Smooth muscle cell (in vitro differentiated cells): Measurements from ENCODE around the gene FN3K. TPM values are rescaled to one million over a fixed set of nuclear protein-coding genes. Genes with fewer than 3 reads are reported as not detected.

Experiments
- DNase-seq: peaks from one replicate; lab custom pipeline; 2025; ENCODE audit not compliant: unreplicated experiment; lab: John Stamatoyannopoulos, UW
- H2AFZ ChIP-seq: fragments of 200-600 bp; sonication (generic); 2 replicates; pipeline ENCODE4 v1.6.0; 2016; ENCODE audit warnings: antibody characterized with exemption, low read depth, mild to moderate bottlenecking
- H3F3A ChIP-seq: fragments of 200-600 bp; sonication (generic); 2 replicates; pipeline ENCODE4 v1.6.0; 2017; ENCODE audit warnings: antibody characterized with exemption, low read depth
- H3K27ac ChIP-seq: fragments of 200-600 bp; sonication (generic); 2 replicates; pipeline ENCODE4 v1.5.1; 2016; ENCODE audit warnings: low read depth, mild to moderate bottlenecking
- H3K27me3 ChIP-seq: fragments of 200-600 bp; sonication (generic); 2 replicates; pipeline ENCODE4 v1.6.1; 2016; ENCODE audit warnings: low read depth, mild to moderate bottlenecking
- H3K36me3 ChIP-seq: fragments of 200-600 bp; sonication (generic); 2 replicates; pipeline ENCODE4 v1.5.1; 2016; ENCODE audit warnings: low read depth
- H3K4me1 ChIP-seq: fragments of 200-600 bp; sonication (generic); 2 replicates; pipeline ENCODE4 v1.5.1; 2016; ENCODE audit warnings: low read depth
- H3K4me2 ChIP-seq: fragments of 200-600 bp; sonication (generic); 2 replicates; pipeline ENCODE4 v1.6.0; 2016; ENCODE audit warnings: mild to moderate bottlenecking
- H3K4me3 ChIP-seq: fragments of 200-600 bp; sonication (generic); 2 replicates; pipeline ENCODE4 v1.5.1; 2016; ENCODE audit warnings: mild to moderate bottlenecking
- H3K79me2 ChIP-seq: fragments of 200-600 bp; sonication (generic); 2 replicates; pipeline ENCODE4 v1.6.0; 2016; ENCODE audit warnings: low read depth, mild to moderate bottlenecking
- H3K9ac ChIP-seq: fragments of 200-600 bp; sonication (generic); 2 replicates; pipeline ENCODE4 v1.6.0; 2016; ENCODE audit warnings: low read depth
- H3K9me3 ChIP-seq: fragments of 200-600 bp; sonication (generic); replicated peaks from 2 replicates; pipeline ENCODE4 v1.5.1; 2016; ENCODE audit warnings: low read depth
- H4K20me1 ChIP-seq: fragments of 200-600 bp; sonication (generic); 2 replicates; pipeline ENCODE4 v1.6.0; 2016; ENCODE audit warnings: low read depth
- WGBS: methylation state at CpG from one replicate; pipeline ENCODE4 v1.1.7; 2016; ENCODE audit warnings: low lambda C conversion rate; 5-methylcytosine and 5-hydroxymethylcytosine counted together
- polyA plus RNA-seq: library from polyadenylated mRNA; unstranded; fragments of >200 nt; fragmentation: Nextera tagmentation; extraction: Ambion mirVana; gene quantifications from 2 replicates; pipeline ENCODE4 v1.2.1, GENCODE V29; 2016
- total RNA-seq: library from RNA; depleted of rRNA; stranded (reverse); fragments of >200 nt; gene quantifications from 2 replicates; pipeline ENCODE4 v1.2.3, GENCODE V29; 2014
- TF ChIP-seq, protein P1 (sequence below): fragments of 200-600 bp; sonication (generic); IDR thresholded peaks from 2 replicates; pipeline ENCODE4 v1.5.1; 2017; ENCODE audit warnings: borderline replicate concordance, mild to moderate bottlenecking, antibody characterized with exemption; ENCODE audit not compliant: insufficient read depth, poor library complexity, severe bottlenecking

The FN3K gene
- total and polyA plus RNA-seq, 2 experiments from 2014 or later, result 0.94 to 1.2 TPM

- Histone ChIP-seq H3K4me1 (no peaks in the 10 kb centered on the region), H3K9me3 (no peaks in the 10 kb centered on the region), H3K27me3 (no peaks in the 10 kb centered on the region), H4K20me1 (no peaks in the 10 kb centered on the region), H2AFZ (no peak overlapping the region), H3F3A (no peaks in the 10 kb centered on the region), H3K36me3 (no peaks in the 10 kb centered on the region), H3K4me2 (no peak overlapping the region), H3K4me3 (no peak overlapping the region), H3K27ac (no peak overlapping the region), H3K79me2 (no peaks in the 10 kb centered on the region), H3K9ac (no peak overlapping the region)
- TF ChIP-seq, protein P1, sequence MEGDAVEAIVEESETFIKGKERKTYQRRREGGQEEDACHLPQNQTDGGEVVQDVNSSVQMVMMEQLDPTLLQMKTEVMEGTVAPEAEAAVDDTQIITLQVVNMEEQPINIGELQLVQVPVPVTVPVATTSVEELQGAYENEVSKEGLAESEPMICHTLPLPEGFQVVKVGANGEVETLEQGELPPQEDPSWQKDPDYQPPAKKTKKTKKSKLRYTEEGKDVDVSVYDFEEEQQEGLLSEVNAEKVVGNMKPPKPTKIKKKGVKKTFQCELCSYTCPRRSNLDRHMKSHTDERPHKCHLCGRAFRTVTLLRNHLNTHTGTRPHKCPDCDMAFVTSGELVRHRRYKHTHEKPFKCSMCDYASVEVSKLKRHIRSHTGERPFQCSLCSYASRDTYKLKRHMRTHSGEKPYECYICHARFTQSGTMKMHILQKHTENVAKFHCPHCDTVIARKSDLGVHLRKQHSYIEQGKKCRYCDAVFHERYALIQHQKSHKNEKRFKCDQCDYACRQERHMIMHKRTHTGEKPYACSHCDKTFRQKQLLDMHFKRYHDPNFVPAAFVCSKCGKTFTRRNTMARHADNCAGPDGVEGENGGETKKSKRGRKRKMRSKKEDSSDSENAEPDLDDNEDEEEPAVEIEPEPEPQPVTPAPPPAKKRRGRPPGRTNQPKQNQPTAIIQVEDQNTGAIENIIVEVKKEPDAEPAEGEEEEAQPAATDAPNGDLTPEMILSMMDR, result no peak
- 75% methylated on average over 5 of the region's 9 CpGs for WGBS
- no peak for DNase-seq
These were observed 26.3 kb upstream of the FN3K start for GRCh38 chr17:82709024-82709675.

- Histone ChIP-seq H3K36me3 (no peaks in the 10 kb centered on the region), H4K20me1 (no peaks in the 10 kb centered on the region), H3K79me2 (no peaks in the 10 kb centered on the region), H3K27me3 (no peaks in the 10 kb centered on the region), H3K9ac (no peak overlapping the region), H3K9me3 (no peaks in the 10 kb centered on the region), H3K4me3 (no peak overlapping the region), H3F3A (no peaks in the 10 kb centered on the region), H3K4me2 (no peak overlapping the region), H3K4me1 (no peaks in the 10 kb centered on the region), H2AFZ (no peak overlapping the region), H3K27ac (no peak overlapping the region)
- no peak for DNase-seq
- TF ChIP-seq, protein P1, result no peak
- 94% methylated on average over 25 of the region's 25 CpGs for WGBS
These were observed 25.5 kb upstream of the FN3K start for GRCh38 chr17:82709676-82710498.

GRCh38 chr17:82710499-82711232 is 24.7 kb upstream of the FN3K start:
- DNase-seq, result no peak
- Histone ChIP-seq H3K27me3 (no peaks in the 10 kb centered on the region), H3K4me1 (no peaks in the 10 kb centered on the region), H3K79me2 (no peaks in the 10 kb centered on the region), H3K4me2 (no peak overlapping the region), H4K20me1 (no peaks in the 10 kb centered on the region), H3K4me3 (no peak overlapping the region), H3K36me3 (no peaks in the 10 kb centered on the region), H3K9me3 (no peaks in the 10 kb centered on the region), H3F3A (no peaks in the 10 kb centered on the region), H3K27ac (no peak overlapping the region), H3K9ac (no peak overlapping the region), H2AFZ (no peak overlapping the region)
- TF ChIP-seq, protein P1, result no peak
- 84% methylated on average over 29 of the region's 29 CpGs for WGBS
